HG03575 (cell line): ENCODE data around the gene MIR17HG.

Source experiments
- ATAC-seq: cut with Tn5 transposase; IDR thresholded peaks from one replicate; pipeline ENCODE4 v1.9.1; 2021; ENCODE audit not compliant: unreplicated experiment, insufficient number of reproducible peaks, low FRiP score; ENCODE audit errors: extremely low read depth

Gene MIR17HG

DNA sequence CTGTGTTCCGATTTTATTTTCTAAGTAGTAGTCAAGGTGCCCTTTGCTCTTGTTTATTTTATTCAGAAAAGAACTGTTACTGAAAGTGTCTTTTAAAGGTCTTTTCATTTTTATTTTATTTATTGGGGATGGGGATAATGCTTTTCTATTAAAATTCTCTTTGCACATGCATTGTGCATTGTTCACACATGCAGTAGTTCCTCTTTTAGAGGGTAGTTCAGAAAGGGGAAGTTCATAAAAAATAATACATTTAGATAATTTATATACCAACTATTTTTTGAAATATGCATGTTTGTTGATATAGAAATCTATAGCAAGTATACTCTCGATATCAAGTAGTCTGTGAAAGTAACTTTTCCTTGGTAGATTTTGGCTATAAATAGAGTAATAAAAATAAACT lies 54.4 kb downstream of the MIR17HG start:
- ATAC-seq: no peak
